ENCODE data around the gene CCDC187.
A peak's percentile ranks its signal among the peaks of the same experiment; 100 is the strongest.

CCDC187 gene

DNA sequence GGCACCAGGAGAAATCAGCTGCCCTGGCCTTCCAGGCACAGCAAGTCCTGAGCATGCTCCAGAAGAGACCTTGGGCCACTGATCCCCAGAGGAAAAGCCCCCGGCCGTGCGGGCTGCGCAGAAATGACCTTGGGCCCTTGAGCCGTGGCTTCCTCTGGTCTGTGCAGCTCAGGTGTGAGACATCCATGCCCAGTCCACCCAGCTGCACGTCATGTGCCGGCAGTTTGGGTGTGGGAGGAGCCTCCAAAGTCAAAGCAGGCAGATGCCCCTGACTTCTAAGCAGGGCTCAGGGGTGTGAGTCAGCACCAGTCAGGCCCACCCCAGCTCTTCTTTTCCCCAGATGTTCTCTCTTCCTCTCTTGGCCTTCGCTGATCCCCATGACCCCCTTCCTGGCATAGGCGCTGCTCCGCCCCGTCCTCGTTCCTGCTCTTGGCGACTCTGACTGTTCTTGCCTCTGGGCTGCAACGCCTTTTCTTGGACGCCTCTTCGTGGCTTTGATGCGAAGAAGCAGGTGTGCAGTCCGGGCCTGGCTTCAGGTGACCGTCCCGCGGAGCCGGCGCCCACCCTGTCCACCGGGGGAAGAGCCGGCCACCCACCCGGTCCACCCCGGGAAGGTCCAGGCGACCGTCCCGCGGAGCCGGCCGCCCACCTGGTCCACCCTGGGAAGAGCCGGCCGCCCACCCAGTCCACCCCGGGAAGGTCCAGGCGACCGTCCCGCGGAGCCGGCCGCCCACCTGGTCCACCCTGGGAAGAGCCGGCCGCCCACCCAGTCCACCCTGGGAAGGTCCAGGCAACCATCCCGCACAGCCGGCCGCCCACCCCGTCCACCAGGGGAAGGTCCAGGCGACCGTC is 52.4 kb downstream of the CCDC187 start:
- no peak for DNase-seq

DNA sequence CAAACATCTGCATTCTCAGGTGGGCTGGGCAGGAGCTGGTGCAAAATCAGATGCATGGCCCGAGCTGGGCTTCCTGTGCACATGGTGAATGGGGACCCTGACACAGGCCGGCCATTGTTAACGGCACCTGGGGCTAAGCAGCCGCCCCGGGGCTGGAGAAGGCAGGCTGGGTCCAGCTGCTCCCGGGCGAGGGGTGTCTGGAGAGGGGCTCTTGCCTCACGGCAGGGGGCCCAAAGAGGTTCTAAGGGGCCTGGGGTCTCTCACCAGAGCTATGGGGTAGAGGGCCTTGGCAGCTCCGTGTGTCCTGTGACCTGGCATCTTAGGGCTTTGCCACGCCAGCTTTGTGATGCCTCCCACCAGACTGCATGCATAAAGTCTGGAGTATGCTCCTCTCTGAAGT is 53.2 kb downstream of the CCDC187 start:
- no peak for DNase-seq

DNA sequence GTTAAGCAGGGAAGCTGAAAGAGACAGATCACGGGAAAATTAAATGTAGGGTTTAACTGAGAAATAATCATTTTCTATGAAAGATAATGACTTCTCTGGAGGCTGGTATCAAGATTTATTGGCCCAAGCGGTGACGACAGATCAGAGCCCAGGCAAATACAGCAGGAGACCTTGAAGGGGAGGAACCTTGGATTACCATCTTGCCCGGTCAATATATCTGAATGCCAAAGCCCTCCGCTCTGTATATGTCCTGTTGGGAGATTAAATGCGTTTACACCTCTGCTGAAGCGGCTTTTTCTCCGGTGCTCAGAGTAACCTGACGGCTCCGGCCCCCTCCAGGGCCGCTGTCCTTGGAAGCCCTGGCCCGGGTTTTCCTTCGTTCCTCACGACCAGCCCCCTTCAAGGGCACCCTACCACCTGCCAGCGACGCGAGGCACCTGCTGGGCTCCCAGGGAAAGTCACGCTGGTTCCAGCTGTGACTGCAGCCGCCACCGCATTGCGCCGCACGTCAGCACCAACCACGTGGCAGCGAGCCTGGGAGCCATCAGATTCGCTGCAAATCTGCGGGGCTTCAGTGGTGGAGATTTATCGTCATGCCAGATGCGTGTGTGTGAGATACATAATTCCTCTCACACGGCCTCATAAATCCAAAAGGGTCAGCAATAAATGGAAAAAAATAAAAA is 53.9 kb downstream of the CCDC187 start:
- DNase-seq, result peak; percentile 83

DNA sequence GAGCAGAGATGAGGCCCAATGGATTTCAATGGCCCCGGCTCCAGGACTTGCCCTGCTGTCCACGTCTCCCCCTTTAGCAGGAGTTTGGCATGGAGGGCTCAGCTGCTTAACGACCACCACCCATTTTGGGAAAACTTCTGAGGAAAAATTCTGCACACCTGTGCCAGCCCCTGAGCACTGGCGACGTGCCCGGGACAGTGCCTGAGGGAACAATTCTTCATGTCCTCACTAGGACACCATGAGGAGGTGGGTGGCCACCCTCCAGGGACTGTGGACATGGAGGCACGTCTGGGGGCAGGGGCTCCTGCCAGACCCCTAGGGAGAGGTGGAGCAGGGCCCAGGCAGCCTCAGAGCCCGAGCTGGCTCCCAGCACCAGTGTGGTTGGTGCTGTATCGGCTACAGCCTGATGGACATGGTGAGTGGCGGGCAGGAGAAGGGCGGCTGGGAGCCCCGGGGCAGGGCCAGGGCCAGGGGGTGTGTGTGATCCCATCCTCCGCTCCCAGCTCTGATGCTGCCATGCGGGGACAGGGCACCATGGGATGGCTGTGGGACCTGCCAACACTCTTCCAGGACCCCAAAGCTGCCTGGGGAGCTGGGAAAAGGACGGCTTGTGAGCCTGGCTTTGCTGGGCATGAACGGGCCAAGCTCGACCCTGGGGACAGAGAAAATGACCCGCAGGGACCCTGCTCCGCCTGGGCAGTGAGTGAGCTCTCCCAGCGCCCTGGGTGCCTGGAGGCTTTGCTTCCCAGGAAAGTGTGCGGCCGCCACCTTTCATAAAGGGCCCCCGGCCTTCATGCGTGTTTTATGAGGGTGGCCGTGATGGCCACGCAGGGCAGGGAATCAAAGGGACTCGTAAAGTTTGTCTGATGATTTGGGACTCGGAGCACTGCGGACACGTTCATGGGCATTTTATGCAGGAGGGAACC is 54.7 kb downstream of the CCDC187 start:
- DNase-seq, result no peak

DNA sequence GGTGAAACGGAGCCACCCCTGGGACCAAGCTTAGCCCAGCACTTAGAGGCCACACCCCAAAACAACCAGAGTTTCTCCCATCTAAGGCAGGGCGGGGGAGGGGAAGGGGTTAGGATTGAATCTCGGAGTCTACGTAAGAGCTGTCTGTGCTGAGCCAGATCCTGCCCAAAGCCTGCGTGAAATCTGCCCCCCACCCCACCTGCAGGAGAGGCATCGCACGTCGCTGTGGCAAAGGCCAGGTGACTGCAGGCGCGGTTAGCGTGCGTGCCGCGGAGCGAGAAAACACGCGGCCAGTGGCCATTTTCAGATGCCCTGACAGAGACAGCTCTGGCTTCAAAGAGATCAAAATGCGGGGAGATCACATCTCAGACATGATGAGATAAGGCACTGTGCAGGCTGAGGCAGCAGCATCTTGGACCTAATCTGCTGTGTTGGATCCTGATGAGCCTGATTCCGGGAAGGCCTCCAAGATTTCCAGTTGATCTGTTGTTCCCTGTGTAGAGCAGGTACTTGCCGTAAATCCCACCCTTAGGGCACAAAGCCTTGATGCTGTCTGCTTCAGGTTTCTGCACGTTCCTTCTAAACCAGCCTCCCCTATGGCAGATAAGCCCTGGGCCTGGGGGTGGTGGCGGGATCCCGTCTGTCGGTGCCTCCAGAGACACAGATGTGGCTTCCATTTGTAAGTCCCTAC is 55.8 kb downstream of the CCDC187 start:
- DNase-seq, result no peak

DNA sequence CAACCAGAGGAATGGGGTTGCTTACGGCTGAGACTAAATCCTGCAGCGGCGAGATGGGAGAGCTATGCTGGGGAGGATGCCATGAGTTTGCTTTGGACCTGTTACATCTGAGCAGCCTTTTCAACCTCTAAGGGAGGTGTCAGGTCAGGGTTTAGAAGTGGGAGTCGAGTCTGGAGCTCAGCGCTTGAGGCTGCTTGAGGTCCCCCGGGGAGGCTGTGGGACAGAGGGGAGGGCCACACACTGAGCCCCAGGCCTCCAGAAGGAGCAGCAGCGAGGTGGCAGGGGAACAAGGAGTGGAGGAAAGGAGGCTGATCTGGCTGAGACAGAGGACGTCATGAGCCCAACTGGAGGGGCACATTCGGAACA is 56.4 kb downstream of the CCDC187 start:
- no peak for DNase-seq

DNA sequence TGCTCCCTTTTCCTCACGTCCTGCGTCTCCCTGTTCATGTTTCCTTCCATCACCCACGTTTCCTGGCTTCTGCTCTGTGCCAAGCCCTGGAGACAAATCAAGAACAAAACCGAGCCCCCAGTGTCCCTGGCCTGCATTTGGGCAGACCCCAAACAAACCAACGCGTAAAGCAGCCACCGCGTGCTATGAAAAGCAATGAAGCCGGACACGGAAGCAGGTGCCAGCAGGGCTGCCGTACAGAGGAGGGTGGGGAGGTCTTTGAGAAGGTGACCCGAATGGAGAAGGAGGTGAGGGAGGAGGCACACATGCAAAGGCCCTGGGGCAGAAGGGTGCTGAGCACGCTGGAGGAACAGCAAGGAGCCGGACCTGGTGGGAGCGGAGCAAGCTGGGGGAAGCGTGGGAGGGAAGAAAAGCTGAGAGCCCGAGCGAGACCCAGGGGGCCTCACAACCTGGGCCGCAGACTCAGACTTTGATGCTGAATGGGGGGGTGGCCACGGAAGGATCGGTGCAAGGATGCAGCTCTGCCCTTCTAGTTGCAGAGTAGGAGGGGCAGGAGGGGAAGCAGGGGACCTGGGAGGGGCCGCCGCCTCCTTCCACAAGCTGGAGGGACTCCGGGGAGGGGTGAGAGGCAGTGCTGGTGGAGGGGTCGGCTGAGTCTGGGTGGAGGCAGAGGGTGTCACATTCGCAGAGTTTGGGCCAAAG is 56.9 kb downstream of the CCDC187 start:
- DNase-seq, result no peak

DNA sequence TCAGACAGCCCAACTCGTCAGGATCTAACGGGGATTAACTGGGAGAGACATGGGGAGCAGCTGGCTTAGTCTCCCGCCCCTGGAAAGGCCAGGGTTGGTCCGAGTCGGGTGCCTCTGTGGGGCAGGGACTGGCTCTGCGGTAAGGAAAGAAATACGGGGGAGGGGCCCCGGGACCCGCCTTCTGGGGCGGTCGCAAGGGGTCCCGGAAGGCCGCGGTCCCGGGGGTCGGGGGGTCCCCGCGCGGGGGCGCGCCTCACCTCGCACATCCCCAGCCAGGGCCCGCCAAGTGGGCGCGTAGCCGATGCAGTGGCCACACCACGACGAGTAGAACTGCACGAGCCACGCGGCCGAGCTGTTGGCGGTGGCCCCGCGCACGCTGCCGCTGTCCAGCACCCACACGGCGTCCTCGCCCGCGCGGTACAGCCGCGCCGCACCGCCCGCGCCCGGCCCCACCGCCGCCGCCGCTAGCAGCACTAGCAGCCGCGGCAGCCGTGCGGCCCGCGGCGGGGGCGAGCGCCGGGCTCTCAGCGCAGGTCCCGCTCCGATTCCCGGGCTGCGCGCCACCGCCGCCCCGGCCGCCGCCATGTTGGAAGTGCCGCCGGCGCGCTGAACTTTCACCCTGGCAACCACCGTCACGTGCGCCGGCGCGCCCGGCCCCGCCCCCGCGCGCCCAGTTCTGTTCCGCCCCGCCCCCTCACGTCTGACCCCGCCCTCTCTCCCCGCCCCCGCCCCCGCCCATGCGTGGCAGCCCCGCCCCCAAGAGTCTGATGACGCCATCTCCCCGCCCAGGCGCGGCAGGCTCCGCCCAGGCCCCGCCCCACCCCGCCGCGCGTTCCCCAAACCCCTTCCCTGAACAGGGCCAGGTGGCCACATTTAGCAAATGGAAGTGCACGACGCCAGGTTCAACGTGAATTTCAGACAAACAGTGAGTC is 58.4 kb downstream of the CCDC187 start, which contains the start of gene QSOX2:
QSOX2 (minus strand) TSS at position 594 of the 932 bp plus-strand sequence; CDS start at position 585, 9 bp downstream.
- peak; percentile 49 for DNase-seq

DNA sequence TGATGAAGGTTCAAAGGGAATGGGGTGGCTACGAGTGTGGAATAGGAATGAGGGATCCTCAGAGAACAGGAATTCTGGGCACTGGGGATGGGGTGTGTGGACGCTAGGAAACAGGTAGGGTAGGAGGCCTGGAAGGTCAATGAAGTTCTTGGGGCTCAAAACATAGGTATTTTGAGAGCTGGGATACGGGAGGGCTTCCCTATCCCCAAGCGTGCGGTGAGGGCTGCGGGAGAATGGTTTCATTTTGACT is 59.0 kb downstream of the CCDC187 start:
- DNase-seq, result no peak

DNA sequence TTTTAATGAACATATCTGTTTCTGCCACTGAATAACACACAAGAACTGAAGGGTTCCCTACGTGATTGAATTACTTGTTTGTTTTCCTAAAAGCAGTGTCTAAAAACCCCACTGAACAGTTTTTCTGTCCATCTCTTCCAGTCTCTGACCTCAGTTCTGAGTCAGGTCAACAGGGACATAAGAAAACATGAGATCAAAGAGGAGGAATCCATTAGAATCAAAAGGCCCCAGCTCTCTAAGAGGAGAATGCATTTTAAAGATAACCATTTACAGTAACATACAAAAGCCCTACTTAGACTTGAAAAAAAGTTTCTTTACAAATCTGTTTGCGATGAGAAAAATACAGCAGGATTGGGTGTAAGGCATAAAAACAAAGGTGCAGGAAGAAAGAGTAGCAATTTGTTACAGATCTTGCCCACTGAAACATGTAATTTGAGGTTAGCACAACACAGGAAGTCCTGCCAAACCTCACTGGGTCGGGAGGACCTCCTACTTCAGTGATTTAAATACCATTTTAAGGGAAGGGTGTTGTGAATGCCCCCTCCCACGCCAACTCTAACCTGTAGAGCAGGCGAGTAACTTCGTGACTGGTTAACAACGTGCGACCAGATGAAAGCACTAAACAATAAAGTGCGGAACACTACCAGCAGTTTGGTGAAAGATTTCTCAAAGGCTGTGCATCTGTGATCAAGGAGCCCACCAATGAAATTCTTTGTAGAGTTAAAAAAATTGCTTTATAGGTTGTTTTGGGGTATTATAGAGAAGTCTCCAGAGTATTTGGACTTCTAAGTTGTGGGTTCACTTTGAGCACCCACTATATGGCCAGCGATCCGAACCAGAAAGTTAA is 59.5 kb downstream of the CCDC187 start:
- no peak for DNase-seq

DNA sequence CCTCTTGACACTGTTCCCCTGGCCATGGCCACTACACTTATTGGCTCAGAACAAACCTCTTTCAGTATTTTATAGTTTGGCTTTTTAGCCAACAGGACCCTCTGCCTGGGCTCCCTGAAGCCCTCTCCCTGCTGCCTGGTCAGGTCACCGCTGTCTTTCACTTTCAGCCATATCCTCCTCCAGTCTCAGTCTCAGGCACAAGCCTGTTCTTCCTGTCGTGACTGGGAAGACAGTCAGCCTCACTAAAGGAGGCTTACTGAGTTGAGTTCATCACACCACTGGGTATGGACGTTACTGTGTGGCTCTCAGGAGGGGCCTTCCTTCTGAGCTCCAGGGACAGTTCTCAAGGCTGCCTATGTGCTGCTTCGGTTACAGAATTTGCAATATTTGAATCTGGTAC is 60.3 kb downstream of the CCDC187 start:
- DNase-seq, result no peak

DNA sequence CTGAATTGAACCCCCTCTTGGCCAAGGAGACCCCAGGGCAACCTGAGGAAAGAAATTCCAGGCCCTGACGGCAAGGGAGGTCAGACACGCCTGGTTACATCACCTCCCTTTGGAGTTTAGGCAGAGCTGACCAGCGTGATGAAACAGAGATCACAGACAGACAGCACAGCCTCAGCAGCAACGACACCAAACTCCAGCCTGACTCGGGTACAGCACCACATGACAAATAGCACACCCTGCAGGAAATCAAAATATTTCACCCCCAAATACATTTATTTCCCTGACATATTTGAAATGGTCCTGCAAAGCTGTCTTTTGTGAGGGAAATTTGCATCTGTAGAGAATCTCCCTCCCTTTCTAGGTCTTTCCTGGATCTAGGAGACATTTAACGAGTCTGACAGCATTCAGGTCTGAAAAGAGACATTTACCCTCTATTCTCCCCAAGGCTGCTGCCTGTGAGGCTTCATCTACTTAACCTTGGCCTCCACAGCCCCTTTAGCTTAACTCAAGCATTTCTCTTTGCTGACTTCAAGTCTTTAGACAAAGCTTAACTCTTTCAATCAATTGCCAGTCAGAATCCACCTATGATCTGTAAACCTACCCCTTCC is 60.9 kb downstream of the CCDC187 start:
- no peak for DNase-seq

DNA sequence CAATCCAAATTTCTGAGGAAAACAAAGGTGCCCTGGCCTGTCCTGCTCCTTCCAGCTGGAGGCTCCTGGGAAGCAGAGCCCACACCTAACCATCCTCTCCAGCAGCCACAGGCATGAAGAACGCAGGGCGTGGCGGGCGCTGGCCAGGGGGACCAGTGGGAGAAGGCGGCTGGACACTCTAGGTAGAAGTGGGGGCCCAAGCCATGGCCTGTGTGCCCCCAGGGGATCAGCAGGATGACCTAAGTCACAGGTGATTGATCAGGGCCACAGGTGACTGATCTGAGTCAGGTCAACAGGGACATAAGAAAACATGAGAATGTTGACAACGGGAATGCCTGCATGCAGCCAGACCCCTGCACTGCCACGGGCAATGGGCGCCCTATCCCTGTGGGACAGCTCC is 61.6 kb downstream of the CCDC187 start:
- no peak for DNase-seq

DNA sequence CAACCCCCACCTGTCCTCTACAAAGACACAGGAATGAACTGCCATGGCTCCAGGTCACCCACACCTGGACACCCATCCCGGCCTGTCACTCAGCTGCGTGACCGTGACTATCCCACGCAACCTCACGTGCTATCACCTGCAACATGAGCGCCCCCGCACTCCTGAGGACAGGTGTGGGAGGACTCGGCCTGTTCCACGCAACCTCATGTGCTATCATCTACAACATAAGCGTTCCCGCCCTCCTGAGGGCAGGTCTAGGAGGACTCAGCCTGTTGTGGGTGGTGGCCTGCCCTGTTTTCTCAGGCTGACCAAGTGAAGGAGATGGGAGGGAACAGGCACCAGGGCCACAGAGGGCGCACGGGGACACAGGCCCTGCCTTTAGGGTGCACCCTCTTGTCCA is 62.4 kb downstream of the CCDC187 start:
- no peak for DNase-seq

DNA sequence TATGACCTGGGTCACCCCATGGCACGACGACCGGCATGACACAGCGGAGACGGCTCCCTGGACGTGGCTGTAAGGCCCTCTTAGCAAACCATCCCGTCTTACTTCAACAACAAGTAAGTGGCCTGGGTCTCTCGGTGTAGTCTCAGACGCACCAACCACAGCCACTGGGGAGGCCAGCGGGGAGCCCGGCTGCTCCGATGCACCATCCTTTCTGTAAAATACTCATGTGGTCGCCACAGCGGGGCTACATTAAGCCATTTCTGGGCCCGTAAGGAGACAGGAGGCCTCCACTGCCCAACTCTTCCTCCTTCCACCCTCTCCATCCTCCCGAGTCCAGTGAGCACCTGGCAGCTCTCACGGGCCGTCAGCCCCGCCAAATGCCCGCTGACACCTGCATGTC is 63.0 kb downstream of the CCDC187 start:
- no peak for DNase-seq

DNA sequence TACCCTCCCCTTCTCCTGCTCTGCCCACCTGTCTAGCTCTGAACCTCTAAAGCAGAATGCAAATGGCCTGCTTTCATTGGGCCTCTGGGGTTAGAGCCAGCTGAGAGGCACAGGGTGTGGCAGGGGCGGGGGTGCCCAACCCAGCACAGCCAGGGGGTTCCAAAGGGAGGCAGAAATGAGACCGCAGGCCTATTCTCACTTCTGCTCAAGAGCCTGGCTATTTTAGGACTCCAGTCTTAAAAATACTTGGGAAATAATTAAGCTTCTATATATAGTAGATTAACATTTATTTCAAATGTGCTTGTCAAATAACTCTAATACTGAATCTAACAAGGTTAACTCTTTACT is 63.9 kb downstream of the CCDC187 start:
- no peak for DNase-seq

DNA sequence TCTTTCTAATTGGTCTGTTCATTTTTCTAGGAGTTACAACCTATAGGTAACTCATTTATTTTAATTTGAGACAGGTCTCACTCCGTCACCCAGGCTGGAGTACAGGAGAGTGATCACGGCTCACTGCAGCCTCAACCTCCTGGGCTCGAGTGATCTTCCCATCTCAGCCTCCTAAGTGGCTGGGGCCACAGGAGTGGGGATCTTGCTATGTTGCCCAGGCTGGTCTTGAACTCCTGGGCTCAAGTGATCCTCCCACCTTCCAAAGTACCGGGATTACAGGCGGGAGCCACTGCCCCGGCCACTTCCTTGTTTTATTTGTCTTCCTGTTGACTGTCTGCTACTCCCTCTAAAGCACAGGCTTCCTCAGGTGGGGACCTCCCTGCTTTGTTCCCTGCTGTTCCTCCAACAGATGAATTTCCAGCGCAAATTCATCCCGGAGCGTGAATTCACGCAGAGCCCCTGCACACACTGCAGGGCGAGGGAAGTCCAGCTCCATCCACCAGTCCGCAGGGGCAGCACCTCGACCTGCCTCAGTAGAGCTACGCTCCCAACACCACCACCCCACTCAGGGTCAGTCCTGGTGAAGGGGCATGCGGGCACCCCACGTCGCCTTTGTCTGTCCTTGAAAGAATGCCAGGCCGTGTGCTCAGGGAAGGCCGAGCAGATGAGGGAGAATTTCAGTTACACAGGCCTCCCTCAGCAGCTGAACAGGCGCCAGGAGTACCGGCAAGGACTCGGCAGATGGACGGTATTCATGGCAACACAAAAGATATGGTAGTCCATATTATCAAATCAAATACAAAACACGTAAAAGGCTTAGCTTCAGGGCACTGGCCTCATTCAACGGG is 64.5 kb downstream of the CCDC187 start:
- DNase-seq, result no peak

DNA sequence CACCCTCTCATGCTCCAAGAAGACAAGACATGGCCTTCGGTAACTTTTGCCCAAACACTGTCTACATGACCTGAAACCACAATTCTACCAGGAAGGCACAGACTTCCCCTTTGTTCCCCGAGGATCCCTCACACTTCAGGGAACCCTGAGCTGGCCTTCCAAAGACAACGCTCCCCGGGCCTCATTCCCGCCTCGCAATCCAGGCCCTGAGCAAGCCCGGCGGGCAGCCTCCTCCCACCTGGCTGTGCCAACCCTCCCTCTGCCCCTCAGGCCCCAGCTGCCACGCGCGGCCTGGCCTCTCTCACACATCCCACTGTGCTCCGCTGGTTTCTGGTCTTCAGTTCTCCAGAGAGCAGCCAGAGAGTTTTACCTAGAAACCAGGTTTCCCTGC is 65.6 kb downstream of the CCDC187 start:
- no peak for DNase-seq
